Esophagus squamous epithelium (tissue), 4 donors: ENCODE data around the gene OR8A1.

Source experiments
- POLR2A ChIP-seq, 4 donors: fragments of 450-650 bp; IDR thresholded peaks; one replicate each; pipeline ENCODE4 v1.6.1; 2017; ENCODE audit warnings: antibody characterized with exemption in 4 of 4, mild to moderate bottlenecking in 4 of 4, moderate library complexity in 3 of 4
- TF ChIP-seq, protein P1 (sequence below), 6 experiments: fragments of 450-650 bp in 4 of 6; fragments of 200-600 bp in 2 of 6; sonication (generic) in 2 of 6; IDR thresholded peaks; one replicate each; pipeline ENCODE4 v1.5.1; 2016 to 2019; ENCODE audit warnings: antibody characterized with exemption in 6 of 6, mild to moderate bottlenecking in 4 of 6, moderate library complexity in 4 of 6

DNA sequence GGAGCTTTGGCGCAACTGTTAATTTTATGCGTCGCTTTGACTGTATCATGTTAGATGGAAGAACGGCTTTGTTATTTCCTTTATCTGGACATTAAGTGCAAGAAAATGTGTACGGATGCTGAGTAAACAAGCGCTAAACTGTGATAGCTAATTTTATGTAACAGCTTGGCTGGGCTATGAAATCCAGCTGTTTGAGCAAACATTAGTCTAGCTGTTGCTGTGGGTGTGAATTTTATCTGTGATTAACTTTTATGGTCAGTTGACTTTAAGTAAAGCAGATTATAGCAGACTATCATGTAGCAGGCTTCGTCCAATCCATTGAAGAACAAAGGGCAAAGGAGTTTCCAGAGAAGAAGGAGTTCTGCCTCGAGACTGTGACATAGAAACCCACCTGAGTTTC is 14.0 kb downstream of the OR8A1 start:
- TF ChIP-seq, protein P1, sequence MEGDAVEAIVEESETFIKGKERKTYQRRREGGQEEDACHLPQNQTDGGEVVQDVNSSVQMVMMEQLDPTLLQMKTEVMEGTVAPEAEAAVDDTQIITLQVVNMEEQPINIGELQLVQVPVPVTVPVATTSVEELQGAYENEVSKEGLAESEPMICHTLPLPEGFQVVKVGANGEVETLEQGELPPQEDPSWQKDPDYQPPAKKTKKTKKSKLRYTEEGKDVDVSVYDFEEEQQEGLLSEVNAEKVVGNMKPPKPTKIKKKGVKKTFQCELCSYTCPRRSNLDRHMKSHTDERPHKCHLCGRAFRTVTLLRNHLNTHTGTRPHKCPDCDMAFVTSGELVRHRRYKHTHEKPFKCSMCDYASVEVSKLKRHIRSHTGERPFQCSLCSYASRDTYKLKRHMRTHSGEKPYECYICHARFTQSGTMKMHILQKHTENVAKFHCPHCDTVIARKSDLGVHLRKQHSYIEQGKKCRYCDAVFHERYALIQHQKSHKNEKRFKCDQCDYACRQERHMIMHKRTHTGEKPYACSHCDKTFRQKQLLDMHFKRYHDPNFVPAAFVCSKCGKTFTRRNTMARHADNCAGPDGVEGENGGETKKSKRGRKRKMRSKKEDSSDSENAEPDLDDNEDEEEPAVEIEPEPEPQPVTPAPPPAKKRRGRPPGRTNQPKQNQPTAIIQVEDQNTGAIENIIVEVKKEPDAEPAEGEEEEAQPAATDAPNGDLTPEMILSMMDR (IDR thresholded peaks at IDR 0.05), result no peak
- no peak for TF ChIP-seq POLR2A (IDR thresholded peaks at IDR 0.05)
